Breast epithelium (tissue), 4 donors: Measurements from ENCODE around the gene ENG. TPM values are rescaled to one million over a fixed set of nuclear protein-coding genes. Genes with fewer than 3 reads are reported as not detected.
"Not testable (repeated sequence)": the region's sequence is repeated elsewhere in the genome, so short reads cannot be mapped to it uniquely, and the experiment has no call there.

Experiments used
- DNase-seq, 2 donors: peaks; one replicate each; pipeline ENCODE4 v3.0.0-alpha.2; 2019; ENCODE audit warnings: low spot score in 2 of 2
- H3K27ac ChIP-seq, 2 donors: fragments of 200-600 bp; sonication (generic) in 1 of 2; one replicate each; pipeline ENCODE4 v1.5.1; 2016 to 2019; ENCODE audit warnings: mild to moderate bottlenecking in 1 of 2
- H3K27me3 ChIP-seq, 2 donors: fragments of 200-600 bp; sonication (generic) in 1 of 2; one replicate each; pipeline versions ENCODE4 v1.5.1 to v1.6.0; 2017 to 2019; ENCODE audit warnings: control low read depth in 1 of 2, mild to moderate bottlenecking in 1 of 2
- H3K36me3 ChIP-seq: fragments of 200-600 bp; one replicate; pipeline ENCODE4 v1.5.1; 2019
- H3K4me1 ChIP-seq, 2 donors: fragments of 200-600 bp; sonication (generic); one replicate each; pipeline ENCODE4 v1.5.1; 2016 to 2019; ENCODE audit warnings: control low read depth in 1 of 2
- H3K4me3 ChIP-seq, 3 donors: fragments of 200-600 bp; sonication (generic); 1 replicate in 2 of 3; 2 replicates in 1 of 3; pipeline ENCODE4 v1.5.1; 2016 to 2019; ENCODE audit warnings: mild to moderate bottlenecking in 3 of 3, moderate library complexity in 2 of 3
- H3K9me3 ChIP-seq, 2 donors: fragments of 200-600 bp; sonication (generic) in 1 of 2; one replicate each; pipeline ENCODE4 v1.5.1; 2016 to 2019; ENCODE audit warnings: control low read depth in 1 of 2
- POLR2A ChIP-seq: fragments of 450-650 bp; IDR thresholded peaks from one replicate; pipeline ENCODE4 v1.6.1; 2016; ENCODE audit warnings: antibody characterized with exemption, mild to moderate bottlenecking, moderate library complexity
- POLR2AphosphoS5 ChIP-seq, 3 donors: sonication (generic); formaldehyde crosslinking; IDR thresholded peaks; one replicate each; pipeline ENCODE4 v1.6.1; 2017; ENCODE audit warnings: antibody characterized with exemption in 3 of 3
- intact Hi-C: fragments of 100-400 bp; cut with DNase I; formaldehyde crosslinking; loops from one replicate; pipeline ENCODE4 v1.15.1; 2023; ENCODE audit warnings: low total_unique reads
- total RNA-seq, 3 donors: library from RNA; depleted of rRNA; stranded (reverse); fragments of >200 nt; gene quantifications; one replicate each; pipeline ENCODE4 v1.1.0, GENCODE V29; 2016
- TF ChIP-seq, protein P1 (sequence below), 3 donors: fragments of 450-650 bp; IDR thresholded peaks; one replicate each; pipeline ENCODE4 v1.5.1; 2016 to 2017; ENCODE audit warnings: antibody characterized with exemption in 3 of 3, mild to moderate bottlenecking in 3 of 3, moderate library complexity in 3 of 3

ENG gene
- total RNA-seq, 3 donors from 2014 or later, result 21.5 to 50.8 (median 30.9) TPM

DNA sequence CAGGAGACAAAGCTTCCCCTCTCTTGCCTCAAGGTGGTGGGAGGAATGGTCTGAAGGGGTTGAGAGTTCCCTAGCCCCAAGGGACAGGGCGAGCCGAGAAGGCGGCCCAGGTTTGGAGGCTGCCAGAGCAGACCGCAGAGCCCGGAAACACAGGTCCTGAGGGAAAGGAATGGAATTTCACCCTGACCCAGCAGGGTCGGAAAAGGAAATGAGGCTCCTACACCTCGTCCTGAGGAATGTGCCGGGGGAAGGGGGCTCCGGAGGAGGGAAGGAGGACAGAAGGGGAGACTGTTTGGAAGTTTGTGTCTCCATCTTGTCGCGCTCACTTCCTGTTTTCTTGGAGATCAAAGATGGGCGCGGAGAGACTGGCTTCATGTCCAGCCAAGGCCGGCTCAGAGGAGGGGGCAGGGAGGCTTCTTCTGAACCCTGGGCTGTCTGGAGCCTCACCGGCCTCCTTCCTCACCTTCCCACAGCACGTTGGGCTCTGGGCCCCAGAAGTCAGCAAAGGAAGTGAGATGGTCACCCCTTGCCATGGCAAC, 9.6 kb downstream of the ENG start:
- Histone ChIP-seq H3K4me3 (peak overlapping the region in 1 of 3 donors; percentile 29), H3K9me3 (peaks cover 7 to 14% of the 10 kb centered on the region in 2 donors), H3K27me3 (no peaks in the 10 kb centered on the region), H3K4me1 (peaks cover 11 to 17% of the 10 kb centered on the region in 2 donors), H3K27ac (peak overlapping the region; percentile 73 to 88), H3K36me3 (no peaks in the 10 kb centered on the region)
- TF ChIP-seq, protein P1, sequence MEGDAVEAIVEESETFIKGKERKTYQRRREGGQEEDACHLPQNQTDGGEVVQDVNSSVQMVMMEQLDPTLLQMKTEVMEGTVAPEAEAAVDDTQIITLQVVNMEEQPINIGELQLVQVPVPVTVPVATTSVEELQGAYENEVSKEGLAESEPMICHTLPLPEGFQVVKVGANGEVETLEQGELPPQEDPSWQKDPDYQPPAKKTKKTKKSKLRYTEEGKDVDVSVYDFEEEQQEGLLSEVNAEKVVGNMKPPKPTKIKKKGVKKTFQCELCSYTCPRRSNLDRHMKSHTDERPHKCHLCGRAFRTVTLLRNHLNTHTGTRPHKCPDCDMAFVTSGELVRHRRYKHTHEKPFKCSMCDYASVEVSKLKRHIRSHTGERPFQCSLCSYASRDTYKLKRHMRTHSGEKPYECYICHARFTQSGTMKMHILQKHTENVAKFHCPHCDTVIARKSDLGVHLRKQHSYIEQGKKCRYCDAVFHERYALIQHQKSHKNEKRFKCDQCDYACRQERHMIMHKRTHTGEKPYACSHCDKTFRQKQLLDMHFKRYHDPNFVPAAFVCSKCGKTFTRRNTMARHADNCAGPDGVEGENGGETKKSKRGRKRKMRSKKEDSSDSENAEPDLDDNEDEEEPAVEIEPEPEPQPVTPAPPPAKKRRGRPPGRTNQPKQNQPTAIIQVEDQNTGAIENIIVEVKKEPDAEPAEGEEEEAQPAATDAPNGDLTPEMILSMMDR (IDR thresholded peaks at IDR 0.05), result no peak
- TF ChIP-seq POLR2A, result no peak
- peak in 1 of 3 donors; percentile 17 for TF ChIP-seq POLR2AphosphoS5 (IDR thresholded peaks at IDR 0.05)
- no peak for DNase-seq
- intact Hi-C loops, result no loop called here

DNA sequence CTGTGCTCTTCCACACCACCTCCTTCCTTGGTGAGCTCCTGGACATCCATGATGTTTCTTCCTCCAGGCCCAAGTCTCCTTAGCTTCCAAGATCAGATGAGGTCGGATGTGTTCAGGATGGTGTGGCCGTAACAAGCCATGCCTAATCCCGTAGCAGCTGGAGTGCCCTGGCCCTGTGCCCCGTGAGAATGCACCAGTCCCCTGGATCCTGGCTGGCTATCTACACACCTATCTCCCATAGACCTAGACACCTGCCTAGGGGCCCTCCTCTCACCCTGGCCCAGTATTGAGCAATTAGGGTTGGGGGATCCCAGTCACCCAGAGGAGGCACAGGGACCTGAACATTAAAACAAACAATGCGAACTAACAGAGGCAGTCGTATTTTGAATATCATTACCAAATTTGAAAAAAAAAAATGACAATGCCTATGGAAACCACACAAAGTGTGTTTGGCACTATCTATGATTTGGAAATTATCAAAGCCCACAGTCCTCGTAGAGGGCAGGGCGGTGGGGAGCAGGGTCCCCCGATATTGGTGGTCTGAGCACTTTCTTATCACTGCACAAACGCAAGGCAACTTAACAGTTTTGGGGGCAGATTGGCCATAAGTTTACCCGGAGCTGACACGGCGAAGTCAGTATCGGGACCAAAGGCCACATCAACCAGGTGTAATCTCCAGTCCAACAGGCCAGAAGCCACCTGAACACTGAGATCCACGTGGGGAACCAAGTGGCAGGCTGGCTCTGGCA, 13.2 kb downstream of the ENG start:
- no peak overlapping the region for H3K4me3 ChIP-seq
- no peaks in the 10 kb centered on the region for H3K36me3 ChIP-seq
- H3K27me3 ChIP-seq, result no peaks in the 10 kb centered on the region
- intact Hi-C loops, result no loop called here
- H3K9me3 ChIP-seq, result no peaks in the 10 kb centered on the region
- no peak for TF ChIP-seq POLR2AphosphoS5 (IDR thresholded peaks at IDR 0.05)
- no peak for TF ChIP-seq POLR2A
- TF ChIP-seq, protein P1 (IDR thresholded peaks at IDR 0.05), result no peak
- DNase-seq, result no peak
- peaks cover 9 to 25% of the 10 kb centered on the region in 2 donors for H3K4me1 ChIP-seq
- H3K27ac ChIP-seq, result peak overlapping the region in 1 of 2 donors; percentile 98

DNA sequence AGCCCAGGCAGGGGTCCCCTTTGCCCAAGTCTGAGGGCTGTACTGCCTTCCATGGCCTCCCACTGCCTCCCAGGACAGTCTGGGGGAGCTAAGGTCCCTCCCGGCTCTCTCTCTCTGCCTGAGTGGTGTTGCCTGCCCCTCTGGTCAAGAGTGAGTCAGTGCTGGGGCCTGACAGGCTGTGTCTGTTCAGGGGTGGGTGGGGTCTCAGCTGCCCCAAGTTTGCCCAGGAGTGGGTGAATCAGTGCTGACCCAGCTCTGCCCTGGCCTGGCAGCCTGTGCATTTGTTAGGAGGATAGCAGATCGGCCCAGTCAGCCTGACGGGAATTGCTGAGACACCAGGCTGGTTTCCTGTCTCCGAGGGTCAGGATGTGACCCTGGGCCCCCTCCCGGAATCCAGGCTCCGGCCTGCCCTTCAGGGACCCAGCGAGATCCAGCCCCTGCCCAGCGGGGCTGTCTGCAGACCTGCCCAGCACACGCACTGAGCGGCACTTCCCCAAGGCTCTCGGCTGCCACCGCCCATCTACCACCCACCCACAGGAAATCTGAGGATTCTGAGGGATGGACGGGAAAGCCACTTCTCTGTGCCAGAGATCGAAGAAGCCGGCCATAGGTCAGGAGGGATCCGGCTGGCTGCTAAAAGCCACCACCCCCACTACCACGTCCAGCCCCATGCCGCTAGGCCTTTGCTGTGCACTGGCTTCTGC, 15.9 kb downstream of the ENG start:
- intact Hi-C loops, result no loop called here
- peaks cover 9 to 22% of the 10 kb centered on the region in 2 donors for H3K4me1 ChIP-seq
- H3K27me3 ChIP-seq, result no peaks in the 10 kb centered on the region

DNA sequence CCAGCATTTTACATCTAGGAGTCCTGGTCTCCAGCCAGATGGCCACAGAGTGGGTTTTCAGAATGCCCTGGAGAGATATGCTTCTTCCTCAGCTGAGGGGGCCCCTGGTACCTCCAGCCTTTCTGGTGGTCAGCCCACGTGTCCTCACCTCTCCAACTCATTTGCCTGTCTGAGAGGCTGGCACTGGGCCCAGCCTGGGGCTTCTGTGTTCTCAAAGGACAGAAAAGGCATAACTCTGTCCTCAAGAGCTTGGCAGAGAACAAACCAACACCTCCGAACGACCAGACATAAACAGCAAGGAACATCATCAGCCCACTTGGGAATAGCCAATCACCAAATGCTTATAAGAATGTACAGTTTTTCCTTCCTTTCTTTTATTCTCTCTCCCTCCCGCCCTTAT, 17.1 kb downstream of the ENG start:
- H3K9me3 ChIP-seq, result no peaks in the 10 kb centered on the region
- no peak overlapping the region for H3K4me3 ChIP-seq
- H3K36me3 ChIP-seq, result no peaks in the 10 kb centered on the region
- TF ChIP-seq POLR2AphosphoS5 (IDR thresholded peaks at IDR 0.05) (no peak), POLR2A (no peak)
- TF ChIP-seq, protein P1 (IDR thresholded peaks at IDR 0.05), result no peak
- H3K4me1 ChIP-seq, result peaks cover 9 to 22% of the 10 kb centered on the region in 2 donors
- DNase-seq, result no peak
- no peaks in the 10 kb centered on the region for H3K27me3 ChIP-seq
- H3K27ac ChIP-seq, result peak overlapping the region; percentile 65 to 98
- intact Hi-C loops, result no loop called here

More for the DNA sequence above, 15.9 kb downstream of the ENG start:
- Histone ChIP-seq H3K27ac (peak overlapping the region; percentile 65 to 98), H3K9me3 (no peaks in the 10 kb centered on the region), H3K4me3 (peak overlapping the region in 1 of 3 donors; percentile 37), H3K36me3 (no peaks in the 10 kb centered on the region)
- DNase-seq, result no peak
- TF ChIP-seq POLR2A (no peak), POLR2AphosphoS5 (IDR thresholded peaks at IDR 0.05) (peak in 2 of 3 donors; percentile 53 to 70)
- TF ChIP-seq, protein P1 (IDR thresholded peaks at IDR 0.05), result no peak

DNA sequence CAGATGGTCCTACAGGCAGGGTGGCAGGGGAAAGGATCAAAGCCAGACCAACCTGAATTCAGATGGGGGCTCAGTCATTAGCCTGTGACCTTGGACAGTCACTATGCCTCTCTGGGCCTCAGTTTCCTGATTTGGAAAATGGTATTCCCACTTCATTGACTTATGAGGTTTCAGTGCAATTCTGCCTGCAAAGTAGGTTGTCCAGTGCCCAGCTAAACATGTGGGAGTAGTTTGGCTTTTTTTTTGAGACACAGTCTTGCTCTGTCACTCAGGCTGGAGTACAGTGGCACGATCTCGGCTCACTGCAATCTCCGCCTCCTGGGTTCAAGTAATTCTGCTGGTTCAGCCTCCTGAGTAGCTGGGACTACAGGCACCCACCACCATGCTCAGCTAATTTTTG, 17.9 kb downstream of the ENG start:
- H3K27me3 ChIP-seq, DNase-seq, H3K9me3 ChIP-seq, H3K36me3 ChIP-seq, H3K4me3 ChIP-seq, intact Hi-C loops: not testable (repeated sequence)
- H3K4me1 ChIP-seq, result peaks cover 9 to 22% of the 10 kb centered on the region in 2 donors
- H3K27ac ChIP-seq, result peak overlapping the region; percentile 71 to 98
